ENCODE results near the gene BCAT1.
"Not testable (repeated sequence)": the region's sequence is repeated elsewhere in the genome, so short reads cannot be mapped to it uniquely, and the experiment has no call there.

BCAT1 gene

GRCh38 chr12:24880732-24881131 is 68.2 kb downstream of the BCAT1 start:
- ATAC-seq (ENCODE audit: insufficient read depth, low read depth) = no peak
- DNase-seq = no peak
- TF ChIP-seq EZH2 (IDR thresholded peaks at IDR 0.05; ENCODE audit: borderline replicate concordance, low read depth, low read length, severe bottlenecking) (no peak), CTCF (IDR thresholded peaks at IDR 0.05; ENCODE audit: borderline replicate concordance, extremely low read depth, low read length, poor library complexity, severe bottlenecking) (no peak)

GRCh38 chr12:24879644-24880043 is 69.3 kb downstream of the BCAT1 start:
- TF ChIP-seq CTCF (IDR thresholded peaks at IDR 0.05; ENCODE audit: borderline replicate concordance, extremely low read depth, low read length, poor library complexity, severe bottlenecking) (no peak), EZH2 (IDR thresholded peaks at IDR 0.05; ENCODE audit: borderline replicate concordance, low read depth, low read length, severe bottlenecking) (no peak)
- Histone ChIP-seq H3K36me3 (ENCODE audit: insufficient read depth, low read length) (peaks cover 67% of the 10 kb centered on the region), H2AFZ (ENCODE audit: low read depth, low read length) (no peak overlapping the region)

More at GRCh38 chr12:24880732-24881131, 68.2 kb downstream of the BCAT1 start:
- H3K79me2 ChIP-seq (ENCODE audit: insufficient read depth, low read length) = peaks cover 4% of the 10 kb centered on the region; the same call in 1 of the 2 replicates
- no peak overlapping the region for H3K9ac ChIP-seq (ENCODE audit: low read depth, low read length)
- no peak overlapping the region for H3K27ac ChIP-seq (ENCODE audit: low read length)
- no peak overlapping the region for H3K4me2 ChIP-seq (ENCODE audit: insufficient read depth, low read length)
- H2AFZ ChIP-seq (ENCODE audit: low read depth, low read length) = no peak overlapping the region
- peaks cover 5% of the 10 kb centered on the region; the same call in 1 of the 2 replicates for H3K4me1 ChIP-seq (ENCODE audit: insufficient read depth, low read length)
- peaks cover 57% of the 10 kb centered on the region for H3K36me3 ChIP-seq (ENCODE audit: insufficient read depth, low read length)
- no peaks in the 10 kb centered on the region for H3K27me3 ChIP-seq (ENCODE audit: insufficient read depth, low read length, poor library complexity)
- no peak overlapping the region for H3K4me3 ChIP-seq (ENCODE audit: low read depth in 1 of 2, low read length in 2 of 2)
- H3K9me3 ChIP-seq (ENCODE audit: insufficient read depth, low read length, severe bottlenecking) = no peaks in the 10 kb centered on the region
- H4K20me1 ChIP-seq (ENCODE audit: insufficient read depth, low read length) = no peaks in the 10 kb centered on the region

GRCh38 chr12:24875014-24875413 is 73.9 kb downstream of the BCAT1 start:
- TF ChIP-seq CTCF (IDR thresholded peaks at IDR 0.05; ENCODE audit: borderline replicate concordance, extremely low read depth, low read length, poor library complexity, severe bottlenecking) (no peak), EZH2 (IDR thresholded peaks at IDR 0.05; ENCODE audit: borderline replicate concordance, low read depth, low read length, severe bottlenecking) (no peak)
- Histone ChIP-seq H4K20me1 (ENCODE audit: insufficient read depth, low read length) (no peaks in the 10 kb centered on the region), H2AFZ (ENCODE audit: low read depth, low read length) (no peak overlapping the region), H3K27ac (ENCODE audit: low read length) (no peak overlapping the region), H3K4me3 (ENCODE audit: low read depth in 1 of 2, low read length in 2 of 2) (no peak overlapping the region), H3K36me3 (ENCODE audit: insufficient read depth, low read length) (peaks cover 80% of the 10 kb centered on the region), H3K9ac (ENCODE audit: low read depth, low read length) (no peak overlapping the region), H3K27me3 (ENCODE audit: insufficient read depth, low read length, poor library complexity) (no peaks in the 10 kb centered on the region), H3K9me3 (ENCODE audit: insufficient read depth, low read length, severe bottlenecking) (no peaks in the 10 kb centered on the region), H3K4me1 (ENCODE audit: insufficient read depth, low read length) (no peaks in the 10 kb centered on the region), H3K79me2 (ENCODE audit: insufficient read depth, low read length) (no peaks in the 10 kb centered on the region), H3K4me2 (ENCODE audit: insufficient read depth, low read length) (no peak overlapping the region)
- no peak for ATAC-seq (ENCODE audit: insufficient read depth, low read depth)
- no peak for DNase-seq

More at GRCh38 chr12:24879644-24880043, 69.3 kb downstream of the BCAT1 start:
- Histone ChIP-seq H3K4me1 (ENCODE audit: insufficient read depth, low read length) (peaks cover 5% of the 10 kb centered on the region; the same call in 1 of the 2 replicates), H3K79me2 (ENCODE audit: insufficient read depth, low read length) (peaks cover 4% of the 10 kb centered on the region; the same call in 1 of the 2 replicates), H3K4me2 (ENCODE audit: insufficient read depth, low read length) (no peak overlapping the region), H3K4me3 (ENCODE audit: low read depth in 1 of 2, low read length in 2 of 2) (no peak overlapping the region), H3K9me3 (ENCODE audit: insufficient read depth, low read length, severe bottlenecking) (no peaks in the 10 kb centered on the region), H3K27me3 (ENCODE audit: insufficient read depth, low read length, poor library complexity) (no peaks in the 10 kb centered on the region), H4K20me1 (ENCODE audit: insufficient read depth, low read length) (no peaks in the 10 kb centered on the region), H3K9ac (ENCODE audit: low read depth, low read length) (no peak overlapping the region), H3K27ac (ENCODE audit: low read length) (no peak overlapping the region)
- no peak for ATAC-seq (ENCODE audit: insufficient read depth, low read depth)
- no peak for DNase-seq

- H3K27me3 ChIP-seq (ENCODE audit: insufficient read depth, low read length, poor library complexity) = no peaks in the 10 kb centered on the region
- TF ChIP-seq CTCF (IDR thresholded peaks at IDR 0.05; ENCODE audit: borderline replicate concordance, extremely low read depth, low read length, poor library complexity, severe bottlenecking) (no peak), EZH2 (IDR thresholded peaks at IDR 0.05; ENCODE audit: borderline replicate concordance, low read depth, low read length, severe bottlenecking) (no peak)
- H3K27ac ChIP-seq (ENCODE audit: low read length) = no peak overlapping the region
- H3K4me2 ChIP-seq (ENCODE audit: insufficient read depth, low read length) = no peak overlapping the region
- H3K9me3 ChIP-seq (ENCODE audit: insufficient read depth, low read length, severe bottlenecking) = no peaks in the 10 kb centered on the region
- no peak overlapping the region for H3K4me3 ChIP-seq (ENCODE audit: low read depth in 1 of 2, low read length in 2 of 2)
- no peaks in the 10 kb centered on the region for H4K20me1 ChIP-seq (ENCODE audit: insufficient read depth, low read length)
- DNase-seq (no peak), ATAC-seq (ENCODE audit: insufficient read depth, low read depth) (no peak)
- H3K79me2 ChIP-seq (ENCODE audit: insufficient read depth, low read length) = no peaks in the 10 kb centered on the region
- no peaks in the 10 kb centered on the region for H3K4me1 ChIP-seq (ENCODE audit: insufficient read depth, low read length)
- peaks cover 74% of the 10 kb centered on the region for H3K36me3 ChIP-seq (ENCODE audit: insufficient read depth, low read length)
- no peak overlapping the region for H3K9ac ChIP-seq (ENCODE audit: low read depth, low read length)
- no peak overlapping the region for H2AFZ ChIP-seq (ENCODE audit: low read depth, low read length)
Measured at GRCh38 chr12:24872211-24872610, 76.7 kb downstream of the BCAT1 start.

GRCh38 chr12:24866139-24866538 is 82.8 kb downstream of the BCAT1 start:
- H3K4me2 ChIP-seq (ENCODE audit: insufficient read depth, low read length); ATAC-seq (ENCODE audit: insufficient read depth, low read depth): not testable (repeated sequence)

More at GRCh38 chr12:24866139-24866538, 82.8 kb downstream of the BCAT1 start:
- H3K79me2 ChIP-seq (ENCODE audit: insufficient read depth, low read length); H3K4me3 ChIP-seq (ENCODE audit: low read depth in 1 of 2, low read length in 2 of 2); H4K20me1 ChIP-seq (ENCODE audit: insufficient read depth, low read length); H3K9ac ChIP-seq (ENCODE audit: low read depth, low read length); H3K27ac ChIP-seq (ENCODE audit: low read length); DNase-seq; H3K27me3 ChIP-seq (ENCODE audit: insufficient read depth, low read length, poor library complexity); H2AFZ ChIP-seq (ENCODE audit: low read depth, low read length); H3K9me3 ChIP-seq (ENCODE audit: insufficient read depth, low read length, severe bottlenecking): not testable (repeated sequence)
- Histone ChIP-seq H3K36me3 (ENCODE audit: insufficient read depth, low read length) (peaks cover 56% of the 10 kb centered on the region), H3K4me1 (ENCODE audit: insufficient read depth, low read length) (peaks cover 18% of the 10 kb centered on the region)

Measured in DND-41 (cell line).